NCI-H2227 (cell line): ENCODE data around the gene CHRNG.

Source experiments
- DNase-seq: peaks from one replicate; lab custom pipeline; 2025; ENCODE audit not compliant: unreplicated experiment; lab: John Stamatoyannopoulos, UW

Gene CHRNG

DNA sequence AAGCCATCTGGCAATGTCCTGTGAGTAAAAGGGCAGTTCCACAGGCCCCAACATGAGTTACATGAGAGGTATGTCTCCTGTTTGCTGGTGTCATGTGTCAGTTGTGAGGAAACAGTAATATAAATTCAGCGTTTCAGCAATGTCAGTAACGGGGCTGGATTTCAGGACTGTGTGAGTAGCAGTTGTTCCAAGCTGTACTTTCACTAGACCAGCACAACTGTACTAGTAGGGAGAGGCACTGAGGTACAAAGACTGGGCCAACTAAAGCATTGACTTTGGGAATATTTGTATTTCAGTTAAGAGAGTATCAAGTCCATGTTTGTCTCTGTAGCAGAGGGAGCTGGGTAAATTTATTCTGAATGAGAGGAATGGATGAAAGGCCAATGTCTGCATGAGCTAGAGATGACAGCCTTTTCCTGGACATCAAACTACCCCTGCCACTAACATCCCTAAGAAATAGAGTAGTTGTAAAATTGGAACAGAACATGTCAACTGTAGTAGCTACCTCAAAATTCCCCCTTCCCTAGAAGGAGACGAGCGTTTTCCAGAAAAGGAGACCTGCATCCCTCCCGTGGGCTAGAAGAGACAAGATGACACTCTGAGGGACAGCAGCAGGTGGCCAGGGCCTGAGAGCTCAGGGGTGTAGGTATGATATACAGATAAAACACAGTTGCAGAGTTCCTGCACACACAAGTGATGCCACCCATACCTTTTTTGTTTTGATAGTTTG lies 35.3 kb downstream of the CHRNG start:
- DNase-seq, result no peak

GRCh38 chr2:232575404-232575746 lies 35.9 kb downstream of the CHRNG start:
- no peak for DNase-seq

GRCh38 chr2:232576995-232577394 lies 37.5 kb downstream of the CHRNG start:
- no peak for DNase-seq

GRCh38 chr2:232577841-232578240 lies 38.3 kb downstream of the CHRNG start:
- DNase-seq, result no peak

DNA sequence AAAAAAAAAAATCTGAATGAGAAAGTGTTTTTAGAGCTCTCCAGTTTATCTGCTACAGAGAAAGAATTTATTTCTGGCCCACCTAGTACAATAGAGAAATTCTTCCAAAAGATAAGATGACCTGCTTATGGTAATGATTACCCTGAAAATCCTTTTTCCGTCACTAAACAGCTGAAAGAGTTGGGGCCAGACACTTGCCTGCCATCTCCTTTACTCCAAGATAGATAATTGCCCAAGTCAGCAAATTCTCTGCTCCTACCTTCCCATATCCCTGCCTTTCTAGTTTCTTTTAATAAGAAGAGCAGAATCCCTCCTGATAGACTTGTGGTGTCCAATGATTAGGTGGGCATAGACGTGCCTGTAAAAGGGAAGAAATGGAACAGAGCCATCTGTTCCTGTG lies 39.1 kb downstream of the CHRNG start:
- DNase-seq, result no peak

GRCh38 chr2:232580648-232580981 lies 41.1 kb downstream of the CHRNG start:
- no peak for DNase-seq

DNA sequence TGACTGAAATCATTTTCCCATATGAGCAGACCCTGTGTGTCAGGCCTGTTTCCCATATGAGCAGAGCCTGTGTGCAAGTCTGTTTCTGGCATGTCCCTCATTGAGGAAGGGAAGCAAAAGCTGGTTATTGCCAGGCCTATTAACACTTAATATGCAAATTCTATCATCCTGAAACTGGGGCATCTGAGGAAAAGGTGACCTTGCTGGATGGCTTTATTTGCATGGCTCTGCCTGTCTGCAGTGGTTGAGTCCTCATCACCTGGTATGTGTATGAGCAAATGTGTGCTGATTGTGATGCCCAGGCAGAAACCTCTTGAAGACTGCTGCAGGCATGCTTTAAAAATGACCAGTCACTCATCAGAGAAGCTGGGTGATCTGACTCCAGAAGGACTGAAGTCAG lies 42.2 kb downstream of the CHRNG start:
- no peak for DNase-seq

DNA sequence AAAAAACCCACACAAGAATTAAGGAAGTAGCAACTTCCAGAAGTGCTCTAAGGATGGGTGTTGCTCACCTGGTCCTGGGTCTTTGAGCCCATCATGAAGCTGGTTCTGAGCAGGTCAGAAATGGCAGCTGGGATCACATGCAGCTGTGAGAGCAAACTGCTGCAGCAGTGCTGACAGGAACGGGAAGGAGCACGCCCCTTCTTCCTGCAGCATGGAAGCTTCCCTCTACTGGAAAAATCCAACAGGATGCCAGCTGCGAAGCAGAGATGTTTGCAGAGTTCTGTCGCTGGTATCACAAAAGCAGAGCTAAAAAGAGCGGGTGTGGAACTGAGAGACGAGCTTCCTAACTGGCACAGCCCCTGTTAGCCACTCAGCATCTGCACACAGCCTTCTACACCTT lies 44.7 kb downstream of the CHRNG start:
- DNase-seq, result no peak

DNA sequence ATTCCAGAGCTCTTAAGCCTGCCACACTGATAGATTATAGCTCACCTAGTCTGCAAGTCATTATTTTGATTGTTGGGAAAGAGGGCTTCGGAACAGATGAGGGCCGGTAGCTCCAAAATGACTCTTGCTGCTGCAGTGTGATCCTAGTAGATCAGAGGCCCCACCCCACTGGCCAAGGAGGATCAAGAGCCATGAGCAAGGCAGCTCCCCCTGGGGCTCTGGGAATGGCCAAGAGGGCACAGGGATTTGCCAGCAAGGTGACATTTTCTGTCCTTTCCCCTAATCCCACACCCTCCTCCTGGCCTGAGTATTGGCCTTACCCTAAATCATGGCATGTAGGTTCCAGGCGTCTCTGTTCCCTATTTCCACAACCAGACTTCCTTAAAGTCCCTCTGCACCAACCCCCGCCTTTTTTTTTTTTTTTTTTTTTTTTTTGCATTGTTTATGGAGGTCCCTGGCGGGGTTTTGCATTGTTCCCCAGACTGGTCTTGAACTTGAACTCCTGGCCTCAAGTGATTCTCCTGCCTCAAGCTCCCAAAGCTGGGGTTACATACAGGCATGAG lies 47.5 kb downstream of the CHRNG start:
- DNase-seq, result no peak

DNA sequence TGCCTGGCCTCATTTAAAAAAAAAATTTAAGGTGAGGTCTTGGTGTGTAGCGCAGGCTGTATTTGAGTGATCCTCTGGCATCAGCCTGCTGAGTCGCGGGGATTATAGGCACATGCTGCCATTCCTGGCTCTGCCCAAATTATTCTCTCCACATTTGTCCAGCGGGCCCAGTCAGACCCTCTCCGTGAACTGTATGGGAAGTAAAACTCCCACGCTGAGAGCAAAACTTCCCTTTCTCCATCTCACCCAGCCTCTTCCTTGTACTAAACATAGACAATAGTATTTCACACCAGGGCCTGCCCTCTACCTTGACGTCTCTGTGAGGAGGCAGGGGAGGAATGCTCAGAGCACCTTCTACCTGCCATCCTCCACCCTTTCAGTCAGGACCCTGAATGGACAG lies 48.0 kb downstream of the CHRNG start:
- no peak for DNase-seq

DNA sequence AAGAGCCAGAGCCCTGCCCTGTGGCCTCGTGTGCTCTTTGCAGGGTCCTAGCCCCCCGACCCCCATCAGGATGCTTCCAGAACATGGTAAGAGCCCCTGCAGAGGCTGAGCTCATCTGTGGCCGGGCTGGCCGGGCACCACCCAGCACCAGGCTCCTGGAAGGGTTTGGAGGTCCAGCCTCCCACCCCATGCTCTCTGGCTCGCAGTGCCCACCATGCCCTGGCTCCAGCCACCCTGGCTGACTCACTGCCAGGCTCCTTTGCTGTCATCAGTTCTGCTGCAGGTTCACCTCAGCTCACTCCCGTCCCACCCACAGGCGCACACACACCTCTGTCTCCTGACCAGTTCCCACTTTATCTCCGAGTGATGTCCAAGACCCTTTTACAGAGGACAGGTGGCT lies 48.5 kb downstream of the CHRNG start:
- no peak for DNase-seq

DNA sequence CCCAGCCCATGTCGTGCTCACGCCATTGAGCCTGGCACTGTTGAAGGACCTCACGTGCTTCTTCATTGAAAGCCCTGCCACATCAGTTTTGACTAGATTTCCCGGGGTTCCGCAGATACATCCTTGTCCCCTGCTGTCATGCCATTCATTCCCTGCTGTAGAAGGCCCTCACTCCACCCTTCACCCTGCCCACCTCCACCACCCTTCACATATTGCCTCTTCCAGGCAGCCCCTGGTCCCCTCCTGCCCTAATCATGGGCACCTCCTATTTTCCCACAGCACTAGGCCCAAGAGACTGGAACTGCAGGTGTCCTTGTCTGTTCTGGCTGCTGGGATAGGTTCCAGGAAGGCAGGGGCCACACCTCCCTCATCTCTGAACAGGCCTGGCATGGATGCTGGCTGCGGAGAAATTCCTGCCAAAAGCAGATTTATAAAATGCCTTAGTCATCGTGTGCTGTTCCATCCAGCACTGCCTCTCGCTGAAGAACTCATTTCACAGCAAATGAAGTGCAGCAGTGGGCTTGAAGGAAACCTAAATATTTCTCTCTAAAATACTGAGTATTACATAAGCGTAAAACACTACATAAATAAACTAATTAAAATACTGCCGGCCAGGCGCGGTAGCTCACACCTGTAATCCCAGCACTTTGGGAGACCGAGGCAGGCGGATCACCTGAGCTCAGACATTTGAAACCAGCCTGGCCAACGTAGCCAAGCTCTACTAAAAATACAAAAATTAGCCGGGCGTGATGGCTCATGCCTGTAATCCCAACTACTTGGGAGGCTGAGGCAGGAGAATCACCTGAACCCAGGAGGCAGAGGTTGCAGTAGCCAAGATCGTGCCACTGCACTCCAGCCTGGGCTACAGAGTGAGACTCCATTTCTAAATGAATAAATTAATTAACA lies 49.4 kb downstream of the CHRNG start:
- DNase-seq, result no peak

GRCh38 chr2:232592772-232593395 lies 53.4 kb downstream of the CHRNG start:
- DNase-seq, result no peak

GRCh38 chr2:232593982-232594381 lies 54.5 kb downstream of the CHRNG start:
- DNase-seq, result peak; percentile 77
